COLO668 (cell line): ENCODE results near the gene COMT.

Experiments used
- DNase-seq: peaks from one replicate; lab custom pipeline; 2025; ENCODE audit not compliant: unreplicated experiment; lab: John Stamatoyannopoulos, UW

Gene COMT

GRCh38 chr22:19955241-19956128 lies 13.9 kb downstream of the COMT start:
- DNase-seq = no peak

- DNase-seq = no peak
Measured at GRCh38 chr22:19957445-19957844, 15.9 kb downstream of the COMT start.

- DNase-seq = no peak
Measured at GRCh38 chr22:19958083-19959042, 16.8 kb downstream of the COMT start.

- DNase-seq = no peak
Measured at GRCh38 chr22:19959043-19959586, 17.5 kb downstream of the COMT start.

- no peak for DNase-seq
Measured at GRCh38 chr22:19959587-19960490, 18.3 kb downstream of the COMT start.

GRCh38 chr22:19960491-19961200 lies 19.1 kb downstream of the COMT start:
- DNase-seq = no peak

- no peak for DNase-seq
Measured at GRCh38 chr22:19961201-19961580, 19.6 kb downstream of the COMT start.

GRCh38 chr22:19961868-19962245 lies 20.3 kb downstream of the COMT start:
- no peak for DNase-seq

- peak; percentile 94 for DNase-seq
Measured at GRCh38 chr22:19962246-19962908, 20.8 kb downstream of the COMT start.

GRCh38 chr22:19962909-19963806 lies 21.6 kb downstream of the COMT start:
- peak; percentile 89 for DNase-seq

GRCh38 chr22:19963863-19964642 lies 22.5 kb downstream of the COMT start:
- no peak for DNase-seq

GRCh38 chr22:19964701-19965386 lies 23.3 kb downstream of the COMT start:
- no peak for DNase-seq

- DNase-seq = peak; percentile 39
Measured at GRCh38 chr22:19965771-19966709, 24.5 kb downstream of the COMT start.

- DNase-seq = no peak
Measured at GRCh38 chr22:19966908-19967750, 25.6 kb downstream of the COMT start.

- no peak for DNase-seq
Measured at GRCh38 chr22:19967850-19968449, 26.4 kb downstream of the COMT start.
